CD4-positive, alpha-beta T cell (primary cell): Measurements from ENCODE around the gene TYRP1. TPM values are rescaled to one million over a fixed set of nuclear protein-coding genes. Genes with fewer than 3 reads are reported as not detected.

ENCODE experiments used
- ATAC-seq: fragments of 200-7000 bp; cut with Tn5 transposase; one replicate; pipeline ENCODE4 v1.10.0; 2022; ENCODE audit warnings: mild to moderate bottlenecking; ENCODE audit not compliant: poor library complexity
- CTCF ChIA-PET: fragments of 350-600 bp; sonication (Branson Sonifier 250); formaldehyde crosslinking; loops from one replicate; lab custom pipeline; 2021; ENCODE audit warnings: antibody characterized with exemption, inconsistent platforms; lab: Charles Lee
- POLR2A ChIA-PET: fragments of 350-600 bp; sonication (Branson Sonifier 250); formaldehyde crosslinking; loops from one replicate; lab custom pipeline; 2021; ENCODE audit warnings: antibody characterized with exemption, inconsistent platforms; lab: Charles Lee
- DNase-seq, 14 experiments: peaks; one replicate each; pipeline ENCODE4 v3.0.0-alpha.2; 2013 to 2020; ENCODE audit warnings: mixed read lengths in 2 of 14
- H3K27ac ChIP-seq, 2 donors: one replicate each; pipeline versions ENCODE4 v1.5.1 to v1.7.0; 2013; ENCODE audit warnings: low read length in 2 of 2, low read depth in 1 of 2, mild to moderate bottlenecking in 1 of 2
- H3K27me3 ChIP-seq, 2 experiments: 1 replicate in 1 of 2; 2 replicates in 1 of 2; pipeline versions ENCODE4 v1.6.1 to v1.7.0; 2013; ENCODE audit warnings: low read length in 2 of 2, control low read depth in 1 of 2, mild to moderate bottlenecking in 1 of 2, moderate library complexity in 1 of 2; ENCODE audit not compliant: insufficient read depth in 2 of 2, control insufficient read depth in 1 of 2
- H3K36me3 ChIP-seq: one replicate; pipeline ENCODE4 v1.6.1; 2013; ENCODE audit warnings: low read length, control low read depth; ENCODE audit not compliant: insufficient read depth
- H3K4me1 ChIP-seq: one replicate; pipeline ENCODE4 v1.6.1; 2013; ENCODE audit warnings: low read length, control low read depth; ENCODE audit not compliant: insufficient read depth
- H3K4me3 ChIP-seq: one replicate; pipeline ENCODE4 v1.5.1; 2013; ENCODE audit warnings: mild to moderate bottlenecking, low read length, moderate library complexity
- H3K9me3 ChIP-seq, 2 experiments: 1 replicate in 1 of 2; 2 replicates in 1 of 2; pipeline versions ENCODE4 v1.6.1 to v1.7.0; 2013; ENCODE audit warnings: low read length in 2 of 2, mild to moderate bottlenecking in 2 of 2, control low read depth in 1 of 2, moderate library complexity in 1 of 2; ENCODE audit not compliant: control insufficient read depth in 1 of 2, insufficient read depth in 1 of 2
- H3K27ac Mint-ChIP-seq: one replicate; pipeline ENCODE4 v1.8.0; 2020; ENCODE audit warnings: mixed read lengths
- H3K27me3 Mint-ChIP-seq: one replicate; pipeline ENCODE4 v1.8.0; 2021; ENCODE audit warnings: mixed read lengths
- H3K36me3 Mint-ChIP-seq: one replicate; pipeline ENCODE4 v1.8.0; 2021; ENCODE audit warnings: low read depth, mixed read lengths
- H3K4me1 Mint-ChIP-seq: one replicate; pipeline ENCODE4 v1.8.0; 2021; ENCODE audit warnings: low read depth, mixed read lengths
- H3K4me3 Mint-ChIP-seq: one replicate; pipeline ENCODE4 v1.8.0; 2020; ENCODE audit warnings: mild to moderate bottlenecking, mixed read lengths
- H3K9me3 Mint-ChIP-seq: one replicate; pipeline ENCODE4 v1.8.0; 2020; ENCODE audit warnings: mixed read lengths
- CTCF ChIP-seq: fragments of 200-600 bp; IDR thresholded peaks from one replicate; pipeline ENCODE4 v1.8.0; 2022; ENCODE audit warnings: antibody characterized with exemption, mild to moderate bottlenecking
- intact Hi-C, 2 experiments: fragments of 100-400 bp; cut with DNase I in 1 of 2; cut with micrococcal nuclease in 1 of 2; formaldehyde crosslinking; loops; one replicate each; pipeline versions ENCODE4 v1.15.1 to v1.9.0; 2023 to 2025; cut with DNase I, micrococcal nuclease
- total RNA-seq, 174 experiments: library from RNA in 2 of 174; stranded (reverse) in 2 of 174; gene quantifications; one replicate each; pipeline ENCODE4 v1.2.3 and lab custom pipeline; 2021 to 2026

The TYRP1 gene
- total RNA-seq, 2 experiments from 2014 or later = not detected

- Mint-ChIP-seq H3K9me3 (peaks cover 19% of the 10 kb centered on the region), H3K27me3 (no peaks in the 10 kb centered on the region), H3K27ac (no peak overlapping the region), H3K4me3 (no peak overlapping the region), H3K4me1 (no peaks in the 10 kb centered on the region), H3K36me3 (no peaks in the 10 kb centered on the region)
- H3K36me3 ChIP-seq = no peaks in the 10 kb centered on the region
- CTCF ChIA-PET = no interaction called here
- POLR2A ChIA-PET = no interaction called here
- no peaks in the 10 kb centered on the region for H3K4me1 ChIP-seq
- no peak overlapping the region for H3K4me3 ChIP-seq
- no peak for TF ChIP-seq CTCF
- ATAC-seq (no peak), DNase-seq (no peak)
- peaks cover 0 to 3% of the 10 kb centered on the region in 2 experiments for H3K9me3 ChIP-seq
- intact Hi-C loops = no loop called here
- no peak overlapping the region for H3K27ac ChIP-seq
- no peaks in the 10 kb centered on the region for H3K27me3 ChIP-seq
Measured at GRCh38 chr9:12730927-12731326, 37.7 kb downstream of the TYRP1 start.

GRCh38 chr9:12732971-12733370 is 39.8 kb downstream of the TYRP1 start:
- CTCF ChIA-PET = no interaction called here

GRCh38 chr9:12735665-12736064 is 42.5 kb downstream of the TYRP1 start:
- H3K4me1 ChIP-seq = no peaks in the 10 kb centered on the region
- ATAC-seq (no peak), DNase-seq (no peak)
- H3K4me3 ChIP-seq = no peak overlapping the region
- H3K27me3 Mint-ChIP-seq = no peaks in the 10 kb centered on the region
- intact Hi-C loops = no loop called here
- ChIA-PET CTCF (no interaction called here), POLR2A (no interaction called here)
- TF ChIP-seq CTCF = no peak
- H3K9me3 ChIP-seq = peaks cover 0 to 9% of the 10 kb centered on the region in 2 experiments
- H3K27ac ChIP-seq = no peak overlapping the region
- H3K27me3 ChIP-seq = no peaks in the 10 kb centered on the region
- H3K4me3 Mint-ChIP-seq = no peak overlapping the region
- no peaks in the 10 kb centered on the region for H3K4me1 Mint-ChIP-seq
- no peaks in the 10 kb centered on the region for H3K36me3 ChIP-seq
- no peaks in the 10 kb centered on the region for H3K36me3 Mint-ChIP-seq
- H3K27ac Mint-ChIP-seq = no peak overlapping the region
- peaks cover 14% of the 10 kb centered on the region for H3K9me3 Mint-ChIP-seq

More at GRCh38 chr9:12732971-12733370, 39.8 kb downstream of the TYRP1 start:
- no peak overlapping the region for H3K27ac Mint-ChIP-seq
- Histone ChIP-seq H3K4me3 (no peak overlapping the region), H3K27ac (no peak overlapping the region), H3K4me1 (no peaks in the 10 kb centered on the region), H3K9me3 (no peaks in the 10 kb centered on the region), H3K27me3 (no peaks in the 10 kb centered on the region), H3K36me3 (no peaks in the 10 kb centered on the region)
- H3K4me1 Mint-ChIP-seq = no peaks in the 10 kb centered on the region
- DNase-seq (no peak), ATAC-seq (no peak)
- POLR2A ChIA-PET = no interaction called here
- H3K9me3 Mint-ChIP-seq = peaks cover 17% of the 10 kb centered on the region
- intact Hi-C loops = no loop called here
- H3K4me3 Mint-ChIP-seq = no peak overlapping the region
- no peaks in the 10 kb centered on the region for H3K27me3 Mint-ChIP-seq
- no peak for TF ChIP-seq CTCF
- H3K36me3 Mint-ChIP-seq = no peaks in the 10 kb centered on the region
